Endodermal cell (in vitro differentiated cells): ENCODE results near the gene CCDC30. TPM values are rescaled to one million over a fixed set of nuclear protein-coding genes. Genes with fewer than 3 reads are reported as not detected.

Experiments used
- DNase-seq: peaks from one replicate; pipeline ENCODE4 v3.0.0-alpha.2; 2017
- H3K27ac ChIP-seq: 2 replicates; pipeline ENCODE4 v1.5.1; 2013; ENCODE audit warnings: mild to moderate bottlenecking, low read depth, low read length, moderate library complexity
- H3K27me3 ChIP-seq: 2 replicates; pipeline ENCODE4 v1.6.1; 2013; ENCODE audit warnings: mild to moderate bottlenecking, low read length, moderate library complexity; ENCODE audit not compliant: insufficient read depth, control insufficient read depth, poor library complexity, severe bottlenecking
- H3K36me3 ChIP-seq: 2 replicates; pipeline ENCODE4 v1.7.0; 2013; ENCODE audit warnings: mild to moderate bottlenecking, low read length, moderate library complexity; ENCODE audit not compliant: control insufficient read depth, insufficient read depth
- H3K4me1 ChIP-seq: one replicate; pipeline ENCODE4 v1.7.0; 2013; ENCODE audit warnings: low read length; ENCODE audit not compliant: control insufficient read depth, insufficient read depth
- H3K4me3 ChIP-seq: 2 replicates; pipeline ENCODE4 v1.5.1; 2013; ENCODE audit warnings: mild to moderate bottlenecking, low read length, moderate library complexity
- H3K9ac ChIP-seq: 2 replicates; pipeline ENCODE4 v1.6.1; 2013; ENCODE audit warnings: mild to moderate bottlenecking, low read length, moderate library complexity; ENCODE audit not compliant: poor library complexity, severe bottlenecking; ENCODE audit errors: extremely low read depth
- H3K9me3 ChIP-seq: 2 replicates; pipeline ENCODE4 v1.6.1; 2013; ENCODE audit warnings: mild to moderate bottlenecking, low read length, moderate library complexity; ENCODE audit not compliant: control insufficient read depth
- H3K27ac Mint-ChIP-seq: 2 replicates; pipeline ENCODE4 v1.8.0; 2020; ENCODE audit warnings: mixed read lengths
- H3K27me3 Mint-ChIP-seq: 2 replicates; pipeline ENCODE4 v1.8.0; 2021; ENCODE audit warnings: mild to moderate bottlenecking, mixed read lengths; ENCODE audit not compliant: insufficient read depth
- H3K36me3 Mint-ChIP-seq: 2 replicates; pipeline ENCODE4 v1.8.0; 2020; ENCODE audit warnings: low read depth, mixed read lengths
- H3K4me1 Mint-ChIP-seq: 2 replicates; pipeline ENCODE4 v1.8.0; 2020; ENCODE audit warnings: mixed read lengths
- H3K4me3 Mint-ChIP-seq: 2 replicates; pipeline ENCODE4 v1.8.0; 2020; ENCODE audit warnings: mild to moderate bottlenecking, moderate library complexity, mixed read lengths
- H3K9me3 Mint-ChIP-seq: 2 replicates; pipeline ENCODE4 v1.8.0; 2020; ENCODE audit warnings: mild to moderate bottlenecking, mixed read lengths
- CTCF ChIP-seq: fragments of 200-600 bp; sonication (generic); conservative IDR thresholded peaks from 2 replicates; pipeline ENCODE4 v1.5.0; 2021; ENCODE audit warnings: antibody characterized with exemption, mild to moderate bottlenecking
- WGBS, 2 experiments: methylation state at CpG; one replicate each; pipeline versions ENCODE4 v1.1.5 to v1.1.7; 2013; ENCODE audit warnings: missing lambda C conversion rate in 2 of 2, mixed read lengths in 1 of 2; ENCODE audit not compliant: insufficient coverage in 1 of 2, insufficient read length in 1 of 2; 5-methylcytosine and 5-hydroxymethylcytosine counted together
- total RNA-seq, 2 donors: library from RNA; stranded (reverse); fragmentation: NEBNext Ultra II Directional in 1 of 2; extraction: Animal tissue kit (Norgen Biotek cat#: 25700) in 1 of 2; gene quantifications; 2 replicates in 1 of 2; 3 replicates in 1 of 2; pipeline ENCODE4 v1.2.1, GENCODE V29; 2021

Gene CCDC30
- total RNA-seq, 2 donors from 2014 or later, result 4.8 to 6.4 TPM

- Mint-ChIP-seq H3K27ac (no peak overlapping the region), H3K36me3 (peaks cover 39% of the 10 kb centered on the region), H3K4me1 (peaks cover 53% of the 10 kb centered on the region), H3K4me3 (no peak overlapping the region), H3K9me3 (no peaks in the 10 kb centered on the region), H3K27me3 (no peaks in the 10 kb centered on the region)
- Histone ChIP-seq H3K4me1 (peaks cover 32% of the 10 kb centered on the region), H3K4me3 (no peak overlapping the region), H3K27ac (no peak overlapping the region), H3K9me3 (no peaks in the 10 kb centered on the region), H3K9ac (no peak overlapping the region), H3K27me3 (no peaks in the 10 kb centered on the region), H3K36me3 (peaks cover 67% of the 10 kb centered on the region)
- peak; percentile 44 for TF ChIP-seq CTCF
- no peak for DNase-seq
- 86% methylated on average over 1 of the region's 1 CpG; no CpG with 5 or more reads in 1 of the 2 experiments for WGBS, 2 experiments
Observed at GRCh38 chr1:42690477-42691156, 227.5 kb downstream of the CCDC30 start.

- Histone ChIP-seq H3K36me3 (peaks cover 67% of the 10 kb centered on the region), H3K9me3 (no peaks in the 10 kb centered on the region), H3K27me3 (no peaks in the 10 kb centered on the region), H3K4me3 (no peak overlapping the region), H3K27ac (no peak overlapping the region), H3K9ac (no peak overlapping the region), H3K4me1 (peaks cover 27% of the 10 kb centered on the region)
- Mint-ChIP-seq H3K36me3 (peaks cover 44% of the 10 kb centered on the region), H3K4me1 (peaks cover 50% of the 10 kb centered on the region), H3K4me3 (no peak overlapping the region), H3K27ac (no peak overlapping the region), H3K9me3 (no peaks in the 10 kb centered on the region), H3K27me3 (no peaks in the 10 kb centered on the region)
- DNase-seq, result no peak
- WGBS, 2 experiments, result 93 to 100% methylated on average over 3 to 4 of the region's 4 CpGs
- no peak for TF ChIP-seq CTCF
Observed at GRCh38 chr1:42691157-42691498, 228.0 kb downstream of the CCDC30 start.

GRCh38 chr1:42692461-42692860, 229.4 kb downstream of the CCDC30 start:
- no peaks in the 10 kb centered on the region for H3K27me3 Mint-ChIP-seq
- Histone ChIP-seq H3K9ac (no peak overlapping the region), H3K36me3 (peaks cover 75% of the 10 kb centered on the region), H3K27me3 (no peaks in the 10 kb centered on the region), H3K9me3 (no peaks in the 10 kb centered on the region), H3K27ac (peak overlapping the region; percentile 9), H3K4me1 (peaks cover 18% of the 10 kb centered on the region), H3K4me3 (peak overlapping the region; percentile 33)
- no peak overlapping the region for H3K4me3 Mint-ChIP-seq
- peaks cover 39% of the 10 kb centered on the region for H3K4me1 Mint-ChIP-seq
- DNase-seq, result no peak
- peaks cover 51% of the 10 kb centered on the region for H3K36me3 Mint-ChIP-seq
- peak overlapping the region; percentile 33 for H3K27ac Mint-ChIP-seq
- WGBS, 2 experiments, result 48% methylated on average over 5 of the region's 5 CpGs
- no peaks in the 10 kb centered on the region for H3K9me3 Mint-ChIP-seq
- no peak for TF ChIP-seq CTCF
